WTC11 (cell line): ENCODE measurements around the gene ADD2. TPM values are rescaled to one million over a fixed set of nuclear protein-coding genes. Genes with fewer than 3 reads are reported as not detected.

ENCODE experiments used
- ATAC-seq: fragments of 200-7000 bp; cut with Tn5 transposase; 2 replicates; pipeline ENCODE4 v1.10.0; 2021; ENCODE audit warnings: mild to moderate bottlenecking, moderate library complexity
- CTCF ChIA-PET: fragments of 300-600 bp; sonication (Branson Sonifier 250); formaldehyde crosslinking; loops from one replicate; lab custom pipeline; 2021; ENCODE audit warnings: antibody characterized with exemption; lab: Charles Lee
- POLR2A ChIA-PET: fragments of 350-600 bp; sonication (Branson Sonifier 250); formaldehyde crosslinking; loops from one replicate; lab custom pipeline; 2021; ENCODE audit warnings: antibody characterized with exemption; lab: Charles Lee
- DNase-seq: peaks from one replicate; pipeline ENCODE4 v3.0.0; 2021; ENCODE audit warnings: low spot score
- H3K27ac Mint-ChIP-seq: 2 replicates; pipeline ENCODE4 v1.8.0; 2021; ENCODE audit warnings: mixed read lengths
- H3K27me3 Mint-ChIP-seq: 2 replicates; pipeline ENCODE4 v1.8.0; 2021; ENCODE audit warnings: low read depth, mild to moderate bottlenecking, moderate library complexity, mixed read lengths
- H3K36me3 Mint-ChIP-seq: 2 replicates; pipeline ENCODE4 v1.8.0; 2021; ENCODE audit warnings: mixed read lengths
- H3K4me1 Mint-ChIP-seq: 2 replicates; pipeline ENCODE4 v1.8.0; 2022; ENCODE audit warnings: mixed read lengths
- H3K4me3 Mint-ChIP-seq: 2 replicates; pipeline ENCODE4 v1.8.0; 2021; ENCODE audit warnings: mild to moderate bottlenecking, moderate library complexity, mixed read lengths
- H3K9me3 Mint-ChIP-seq: 2 replicates; pipeline ENCODE4 v1.8.0; 2021; ENCODE audit warnings: mixed read lengths
- ARID4B ChIP-seq: sonication (generic); formaldehyde crosslinking; IDR thresholded peaks from 2 replicates; pipeline ENCODE4 v1.8.0; 2023; ENCODE audit warnings: missing genetic modification reagents, mild to moderate bottlenecking, borderline replicate concordance
- ATF3 ChIP-seq: sonication (generic); formaldehyde crosslinking; conservative IDR thresholded peaks from 2 replicates; pipeline ENCODE4 v1.8.1; 2022; ENCODE audit warnings: mild to moderate bottlenecking, missing genetic modification reagents
- CBFB ChIP-seq: sonication (generic); formaldehyde crosslinking; IDR thresholded peaks from 2 replicates; pipeline ENCODE4 v1.8.1; 2022; ENCODE audit warnings: mild to moderate bottlenecking, low read depth, missing genetic modification reagents
- CTCF ChIP-seq: fragments of 200-600 bp; IDR thresholded peaks from 2 replicates; pipeline ENCODE4 v1.8.0; 2022; ENCODE audit warnings: antibody characterized with exemption
- E2F5 ChIP-seq: sonication (generic); formaldehyde crosslinking; IDR thresholded peaks from 2 replicates; pipeline ENCODE4 v1.8.1; 2022; ENCODE audit warnings: mild to moderate bottlenecking, moderate library complexity, missing genetic modification reagents
- EMX1 ChIP-seq: fragments of 250-450 bp; sonication (Bioruptor Pico); IDR thresholded peaks from 2 replicates; pipeline ENCODE4 v1.8.0; 2021; ENCODE audit warnings: mild to moderate bottlenecking
- FOXJ3 ChIP-seq: sonication (generic); formaldehyde crosslinking; IDR thresholded peaks from 2 replicates; pipeline ENCODE4 v1.9.0; 2021; ENCODE audit warnings: missing genetic modification reagents, mild to moderate bottlenecking, borderline replicate concordance
- FOXK1 ChIP-seq: sonication (generic); formaldehyde crosslinking; IDR thresholded peaks from 2 replicates; pipeline ENCODE4 v1.8.0; 2022; ENCODE audit warnings: mild to moderate bottlenecking, moderate library complexity, missing genetic modification reagents
- FOXP4 ChIP-seq: sonication (generic); formaldehyde crosslinking; IDR thresholded peaks from 2 replicates; pipeline ENCODE4 v1.8.0; 2022; ENCODE audit warnings: mild to moderate bottlenecking, missing genetic modification reagents
- IRF2 ChIP-seq: sonication (generic); formaldehyde crosslinking; IDR thresholded peaks from 2 replicates; pipeline ENCODE4 v1.8.0; 2022; ENCODE audit warnings: low read depth, missing genetic modification reagents, borderline replicate concordance
- JAZF1 ChIP-seq: fragments of 250-450 bp; sonication (Bioruptor Pico); IDR thresholded peaks from 2 replicates; pipeline ENCODE4 v1.9.0; 2021; ENCODE audit warnings: moderate library complexity, mild to moderate bottlenecking, inconsistent platforms
- JUN ChIP-seq: sonication (generic); formaldehyde crosslinking; IDR thresholded peaks from 2 replicates; pipeline ENCODE4 v1.8.0; 2023; ENCODE audit warnings: mild to moderate bottlenecking, missing genetic modification reagents
- MLX ChIP-seq: sonication (generic); formaldehyde crosslinking; IDR thresholded peaks from 2 replicates; pipeline ENCODE4 v1.8.1; 2023; ENCODE audit warnings: mild to moderate bottlenecking, missing genetic modification reagents, moderate library complexity
- NFATC4 ChIP-seq: fragments of 250-450 bp; sonication (Bioruptor Pico); IDR thresholded peaks from 2 replicates; pipeline ENCODE4 v1.9.0; 2021; ENCODE audit warnings: mild to moderate bottlenecking
- NFYB ChIP-seq: sonication (generic); formaldehyde crosslinking; conservative IDR thresholded peaks from 2 replicates; pipeline ENCODE4 v1.8.0; 2022; ENCODE audit warnings: low read depth, missing genetic modification reagents
- OVOL2 ChIP-seq: fragments of 250-450 bp; sonication (Bioruptor Pico); IDR thresholded peaks from 2 replicates; pipeline ENCODE4 v1.9.0; 2021; ENCODE audit warnings: mild to moderate bottlenecking, borderline replicate concordance
- PRRX2 ChIP-seq: fragments of 250-450 bp; sonication (Bioruptor Pico); IDR thresholded peaks from 2 replicates; pipeline ENCODE4 v1.8.0; 2021; ENCODE audit warnings: mild to moderate bottlenecking
- USF1 ChIP-seq: sonication (generic); formaldehyde crosslinking; IDR thresholded peaks from 2 replicates; pipeline ENCODE4 v1.8.0; 2022; ENCODE audit warnings: mild to moderate bottlenecking, missing genetic modification reagents
- ZNF396 ChIP-seq: fragments of 250-450 bp; sonication (Bioruptor Pico); IDR thresholded peaks from 2 replicates; pipeline ENCODE4 v1.8.0; 2021; ENCODE audit warnings: mild to moderate bottlenecking, moderate library complexity, borderline replicate concordance
- ZSCAN18 ChIP-seq: fragments of 250-450 bp; sonication (Bioruptor Pico); IDR thresholded peaks from 2 replicates; pipeline ENCODE4 v2.1.2; 2022; ENCODE audit warnings: mild to moderate bottlenecking, moderate library complexity
- total RNA-seq: library from RNA; stranded (reverse); gene quantifications from 3 replicates; pipeline ENCODE4 v1.2.3, GENCODE V29; 2021

ADD2 gene
- total RNA-seq, 1 experiment from 2014 or later = 196 TPM

- TF ChIP-seq USF1 (CRISPR knock-in tag) = no peak
- TF ChIP-seq, all 79 proteins: peak for 0
These were observed 126.7 kb downstream of the ADD2 start (continued) for GRCh38 chr2:70641263-70641784.

- Mint-ChIP-seq H3K4me3 (no peak overlapping the region), H3K4me1 (peaks cover 2% of the 10 kb centered on the region), H3K27me3 (peaks cover 9% of the 10 kb centered on the region), H3K9me3 (peaks cover 19% of the 10 kb centered on the region), H3K27ac (no peak overlapping the region), H3K36me3 (peaks cover 3% of the 10 kb centered on the region; the same call in 1 of the 2 replicates)
- no peak for TF ChIP-seq IRF2 (CRISPR knock-in tag)
- TF ChIP-seq CTCF = no peak
- TF ChIP-seq EMX1 (CRISPR knock-in tag) = no peak
- no peak for TF ChIP-seq ARID4B
- no peak for TF ChIP-seq NFYB (CRISPR knock-in tag)
- no peak for TF ChIP-seq OVOL2
- no peak for TF ChIP-seq FOXK1 (CRISPR knock-in tag)
- TF ChIP-seq PRRX2 (CRISPR knock-in tag) = no peak
- no peak for TF ChIP-seq ZNF396 (CRISPR knock-in tag)
- TF ChIP-seq NFATC4 (CRISPR knock-in tag) = no peak
- no peak for TF ChIP-seq JUN
- no peak for TF ChIP-seq CBFB (CRISPR knock-in tag)
- no peak for TF ChIP-seq JAZF1 (CRISPR knock-in tag)
- no peak for TF ChIP-seq FOXP4 (CRISPR knock-in tag)
- no peak for TF ChIP-seq MLX (CRISPR knock-in tag)
- no peak for TF ChIP-seq E2F5 (CRISPR knock-in tag)
- TF ChIP-seq ATF3 (CRISPR knock-in tag) = no peak
- no peak for TF ChIP-seq ZSCAN18 (CRISPR knock-in tag)
- no peak for TF ChIP-seq FOXJ3 (CRISPR knock-in tag)
- DNase-seq = no peak
- ATAC-seq = no peak
- ChIA-PET CTCF (interaction anchor here (0.6 to 2.5 kb wide), 7 partner anchors 13 to 336 kb away, joined by 3 to 18 read pairs (median 3); partner anchors contain the start of gene TGFA), POLR2A (no interaction called here)
These were observed 128.1 kb downstream of the ADD2 start for GRCh38 chr2:70639841-70640436.
